ENCODE data around the gene PBX3. TPM values are rescaled to one million over a fixed set of nuclear protein-coding genes. Genes with fewer than 3 reads are reported as not detected.

The PBX3 gene
- total and polyA plus RNA-seq, 9 of the 15 experiments (the other 6 are each of a cell fraction or from before 2014, with no cell fraction given), result 0.14 to 5.8 (median 0.92) TPM

DNA sequence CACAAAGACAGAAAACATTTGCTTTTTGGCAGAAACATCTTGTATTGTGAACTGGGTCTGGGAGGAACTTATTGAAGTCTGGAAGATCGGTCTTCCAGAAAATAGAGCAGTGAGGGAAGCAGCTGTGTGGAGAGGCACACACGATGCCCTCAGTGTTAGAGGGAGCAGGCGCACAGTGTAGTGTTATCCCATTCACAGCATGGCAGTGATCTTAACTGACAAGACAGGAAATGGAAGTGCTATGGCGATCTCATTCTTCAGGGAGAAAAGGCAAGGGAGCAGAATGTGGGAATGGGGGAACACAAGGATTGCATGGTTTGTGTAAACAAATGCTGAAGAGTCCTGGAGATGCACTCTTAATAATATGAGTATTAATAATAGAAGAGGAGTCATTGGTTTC lies 161.0 kb downstream of the PBX3 start:
- H3K27me3 ChIP-seq (ENCODE audit: control insufficient read depth in 2 of 2, insufficient read depth in 2 of 2, low read length in 2 of 2), result peaks cover 0 to 6% of the 10 kb centered on the region in 2 experiments; a peak in 2 of 5 replicates
- FAIRE-seq, result no peak
- H4K20me1 ChIP-seq (replicated peaks; ENCODE audit: control insufficient read depth, insufficient read depth, low read length), result no peaks in the 10 kb centered on the region
- no peak overlapping the region for H3K9ac ChIP-seq (ENCODE audit: insufficient read depth in 1 of 2, low read depth in 2 of 2, low read length in 2 of 2)
- no peaks in the 10 kb centered on the region for H3K36me3 ChIP-seq (ENCODE audit: control insufficient read depth, insufficient read depth, low read length)
- WGBS (ENCODE audit: insufficient coverage, low coverage, missing lambda C conversion rate), result 2% methylated on average over 4 of the region's 4 CpGs
- POLR2A ChIA-PET, result interaction anchor here (1.7 kb wide), 1 partner anchor 10 kb away, joined by 3 read pairs; no protein-coding TSS in a partner anchor
- no peak overlapping the region for H3K27ac ChIP-seq (ENCODE audit: extremely low read depth, low read depth, low read length)
- no peaks in the 10 kb centered on the region for H3K79me2 ChIP-seq (ENCODE audit: control insufficient read depth, insufficient read depth, low read length)
- no peak for DNase-seq (ENCODE audit: extremely low read depth in 1 of 4, low spot score in 3 of 4)
- no peak for ATAC-seq
- in situ Hi-C loops (cut with MboI) (loop anchor here (10.0 kb wide), 1 partner anchor 1023 kb away; no protein-coding TSS in a partner anchor), intact Hi-C loops (cut with micrococcal nuclease) (no loop called here)
- H3K4me2 ChIP-seq (ENCODE audit: insufficient read depth, low read length), result no peak overlapping the region
- CTCF ChIA-PET (ENCODE audit: low intra/inter-chr PET ratio), result no interaction called here
- H3K9me1 ChIP-seq (ENCODE audit: control insufficient read depth, insufficient read depth, low read length), result no peaks in the 10 kb centered on the region
- H2AFZ ChIP-seq (ENCODE audit: low read depth, low read length), result no peak overlapping the region
- BruUV-seq (replicated peaks), result no TSS peak
- H3K4me3 ChIP-seq, result no peak overlapping the region
- H3K9me3 ChIP-seq (replicated peaks; ENCODE audit: control insufficient read depth, insufficient read depth, low read depth, low read length), result no peaks in the 10 kb centered on the region
- no peaks in the 10 kb centered on the region for H3K4me1 ChIP-seq (replicated peaks in 1 of 2; ENCODE audit: control insufficient read depth in 2 of 2, insufficient read depth in 2 of 2, low read length in 2 of 2)
- TF ChIP-seq CXXC5 (CRISPR knock-in tag; IDR thresholded peaks at IDR 0.05) (no peak), ZNF282 (CRISPR knock-in tag; IDR thresholded peaks at IDR 0.05) (no peak), CREM (IDR thresholded peaks at IDR 0.05; ENCODE audit: low read depth) (no peak), NFRKB (IDR thresholded peaks at IDR 0.05; ENCODE audit: low read depth) (no peak), ZNF668 (CRISPR knock-in tag; IDR thresholded peaks at IDR 0.05) (no peak), EP400 (IDR thresholded peaks at IDR 0.05) (no peak), SNRNP70 (optimal IDR thresholded peaks at IDR 0.05; ENCODE audit: low read depth, low read length) (no peak), SAP30 (IDR thresholded peaks at IDR 0.05; ENCODE audit: borderline replicate concordance, insufficient read depth, low read depth, low read length, poor library complexity, severe bottlenecking) (no peak), ZNF785 (CRISPR knock-in tag; IDR thresholded peaks at IDR 0.05) (no peak), ZNF431 (CRISPR knock-in tag; IDR thresholded peaks at IDR 0.05) (no peak), STAG1 (CRISPR knock-in tag; IDR thresholded peaks at IDR 0.05; ENCODE audit: borderline replicate concordance) (no peak)
- TF ChIP-seq, protein P1, sequence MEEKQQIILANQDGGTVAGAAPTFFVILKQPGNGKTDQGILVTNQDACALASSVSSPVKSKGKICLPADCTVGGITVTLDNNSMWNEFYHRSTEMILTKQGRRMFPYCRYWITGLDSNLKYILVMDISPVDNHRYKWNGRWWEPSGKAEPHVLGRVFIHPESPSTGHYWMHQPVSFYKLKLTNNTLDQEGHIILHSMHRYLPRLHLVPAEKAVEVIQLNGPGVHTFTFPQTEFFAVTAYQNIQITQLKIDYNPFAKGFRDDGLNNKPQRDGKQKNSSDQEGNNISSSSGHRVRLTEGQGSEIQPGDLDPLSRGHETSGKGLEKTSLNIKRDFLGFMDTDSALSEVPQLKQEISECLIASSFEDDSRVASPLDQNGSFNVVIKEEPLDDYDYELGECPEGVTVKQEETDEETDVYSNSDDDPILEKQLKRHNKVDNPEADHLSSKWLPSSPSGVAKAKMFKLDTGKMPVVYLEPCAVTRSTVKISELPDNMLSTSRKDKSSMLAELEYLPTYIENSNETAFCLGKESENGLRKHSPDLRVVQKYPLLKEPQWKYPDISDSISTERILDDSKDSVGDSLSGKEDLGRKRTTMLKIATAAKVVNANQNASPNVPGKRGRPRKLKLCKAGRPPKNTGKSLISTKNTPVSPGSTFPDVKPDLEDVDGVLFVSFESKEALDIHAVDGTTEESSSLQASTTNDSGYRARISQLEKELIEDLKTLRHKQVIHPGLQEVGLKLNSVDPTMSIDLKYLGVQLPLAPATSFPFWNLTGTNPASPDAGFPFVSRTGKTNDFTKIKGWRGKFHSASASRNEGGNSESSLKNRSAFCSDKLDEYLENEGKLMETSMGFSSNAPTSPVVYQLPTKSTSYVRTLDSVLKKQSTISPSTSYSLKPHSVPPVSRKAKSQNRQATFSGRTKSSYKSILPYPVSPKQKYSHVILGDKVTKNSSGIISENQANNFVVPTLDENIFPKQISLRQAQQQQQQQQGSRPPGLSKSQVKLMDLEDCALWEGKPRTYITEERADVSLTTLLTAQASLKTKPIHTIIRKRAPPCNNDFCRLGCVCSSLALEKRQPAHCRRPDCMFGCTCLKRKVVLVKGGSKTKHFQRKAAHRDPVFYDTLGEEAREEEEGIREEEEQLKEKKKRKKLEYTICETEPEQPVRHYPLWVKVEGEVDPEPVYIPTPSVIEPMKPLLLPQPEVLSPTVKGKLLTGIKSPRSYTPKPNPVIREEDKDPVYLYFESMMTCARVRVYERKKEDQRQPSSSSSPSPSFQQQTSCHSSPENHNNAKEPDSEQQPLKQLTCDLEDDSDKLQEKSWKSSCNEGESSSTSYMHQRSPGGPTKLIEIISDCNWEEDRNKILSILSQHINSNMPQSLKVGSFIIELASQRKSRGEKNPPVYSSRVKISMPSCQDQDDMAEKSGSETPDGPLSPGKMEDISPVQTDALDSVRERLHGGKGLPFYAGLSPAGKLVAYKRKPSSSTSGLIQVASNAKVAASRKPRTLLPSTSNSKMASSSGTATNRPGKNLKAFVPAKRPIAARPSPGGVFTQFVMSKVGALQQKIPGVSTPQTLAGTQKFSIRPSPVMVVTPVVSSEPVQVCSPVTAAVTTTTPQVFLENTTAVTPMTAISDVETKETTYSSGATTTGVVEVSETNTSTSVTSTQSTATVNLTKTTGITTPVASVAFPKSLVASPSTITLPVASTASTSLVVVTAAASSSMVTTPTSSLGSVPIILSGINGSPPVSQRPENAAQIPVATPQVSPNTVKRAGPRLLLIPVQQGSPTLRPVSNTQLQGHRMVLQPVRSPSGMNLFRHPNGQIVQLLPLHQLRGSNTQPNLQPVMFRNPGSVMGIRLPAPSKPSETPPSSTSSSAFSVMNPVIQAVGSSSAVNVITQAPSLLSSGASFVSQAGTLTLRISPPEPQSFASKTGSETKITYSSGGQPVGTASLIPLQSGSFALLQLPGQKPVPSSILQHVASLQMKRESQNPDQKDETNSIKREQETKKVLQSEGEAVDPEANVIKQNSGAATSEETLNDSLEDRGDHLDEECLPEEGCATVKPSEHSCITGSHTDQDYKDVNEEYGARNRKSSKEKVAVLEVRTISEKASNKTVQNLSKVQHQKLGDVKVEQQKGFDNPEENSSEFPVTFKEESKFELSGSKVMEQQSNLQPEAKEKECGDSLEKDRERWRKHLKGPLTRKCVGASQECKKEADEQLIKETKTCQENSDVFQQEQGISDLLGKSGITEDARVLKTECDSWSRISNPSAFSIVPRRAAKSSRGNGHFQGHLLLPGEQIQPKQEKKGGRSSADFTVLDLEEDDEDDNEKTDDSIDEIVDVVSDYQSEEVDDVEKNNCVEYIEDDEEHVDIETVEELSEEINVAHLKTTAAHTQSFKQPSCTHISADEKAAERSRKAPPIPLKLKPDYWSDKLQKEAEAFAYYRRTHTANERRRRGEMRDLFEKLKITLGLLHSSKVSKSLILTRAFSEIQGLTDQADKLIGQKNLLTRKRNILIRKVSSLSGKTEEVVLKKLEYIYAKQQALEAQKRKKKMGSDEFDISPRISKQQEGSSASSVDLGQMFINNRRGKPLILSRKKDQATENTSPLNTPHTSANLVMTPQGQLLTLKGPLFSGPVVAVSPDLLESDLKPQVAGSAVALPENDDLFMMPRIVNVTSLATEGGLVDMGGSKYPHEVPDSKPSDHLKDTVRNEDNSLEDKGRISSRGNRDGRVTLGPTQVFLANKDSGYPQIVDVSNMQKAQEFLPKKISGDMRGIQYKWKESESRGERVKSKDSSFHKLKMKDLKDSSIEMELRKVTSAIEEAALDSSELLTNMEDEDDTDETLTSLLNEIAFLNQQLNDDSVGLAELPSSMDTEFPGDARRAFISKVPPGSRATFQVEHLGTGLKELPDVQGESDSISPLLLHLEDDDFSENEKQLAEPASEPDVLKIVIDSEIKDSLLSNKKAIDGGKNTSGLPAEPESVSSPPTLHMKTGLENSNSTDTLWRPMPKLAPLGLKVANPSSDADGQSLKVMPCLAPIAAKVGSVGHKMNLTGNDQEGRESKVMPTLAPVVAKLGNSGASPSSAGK (IDR thresholded peaks at IDR 0.05), result no peak
